GM21367 (cell line): Measurements from ENCODE around the gene SF3B2.

Experiments
- ATAC-seq: cut with Tn5 transposase; IDR thresholded peaks from one replicate; pipeline ENCODE4 v1.9.1; 2021; ENCODE audit not compliant: unreplicated experiment

SF3B2 gene

DNA sequence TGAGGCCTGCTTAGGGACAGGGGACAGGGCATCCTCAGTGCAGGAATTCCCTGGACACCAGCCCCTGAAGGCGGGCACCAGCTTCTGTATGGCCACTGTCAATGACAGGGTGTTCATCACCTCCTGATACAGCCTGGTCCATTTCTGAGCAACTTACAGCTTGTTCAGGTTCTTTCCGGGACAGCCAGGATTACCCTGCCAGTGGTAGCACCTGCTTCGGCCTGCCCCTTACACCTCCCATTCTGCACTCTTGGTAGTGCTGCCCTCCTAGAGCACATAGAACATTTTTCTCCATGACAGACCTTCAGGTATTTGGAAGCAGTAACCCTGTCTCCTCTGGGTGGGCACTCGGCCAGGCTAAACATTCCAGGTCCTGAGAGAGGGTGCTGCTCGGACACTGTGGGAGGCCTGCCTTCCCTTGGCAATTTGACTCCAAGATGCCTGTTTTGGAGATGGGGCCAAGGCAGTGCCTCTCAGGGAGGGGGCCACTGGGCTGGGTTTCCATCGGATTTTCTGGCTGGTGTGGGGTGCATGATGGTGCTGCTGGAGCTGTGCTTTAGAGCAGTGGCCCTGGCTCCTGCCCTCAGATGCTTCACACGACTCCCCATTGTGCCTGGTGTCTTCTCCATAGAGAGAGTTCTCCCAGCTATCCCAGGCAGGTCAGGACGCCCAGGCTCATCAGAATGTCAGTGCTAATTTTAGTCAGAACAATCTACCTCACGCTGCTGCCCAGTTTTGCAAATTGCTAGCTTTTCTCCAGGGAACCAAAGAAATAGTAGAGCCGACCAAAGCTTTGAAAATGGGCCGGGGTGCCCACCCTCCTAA, 4.4 kb upstream of the SF3B2 start:
- ATAC-seq: no peak

DNA sequence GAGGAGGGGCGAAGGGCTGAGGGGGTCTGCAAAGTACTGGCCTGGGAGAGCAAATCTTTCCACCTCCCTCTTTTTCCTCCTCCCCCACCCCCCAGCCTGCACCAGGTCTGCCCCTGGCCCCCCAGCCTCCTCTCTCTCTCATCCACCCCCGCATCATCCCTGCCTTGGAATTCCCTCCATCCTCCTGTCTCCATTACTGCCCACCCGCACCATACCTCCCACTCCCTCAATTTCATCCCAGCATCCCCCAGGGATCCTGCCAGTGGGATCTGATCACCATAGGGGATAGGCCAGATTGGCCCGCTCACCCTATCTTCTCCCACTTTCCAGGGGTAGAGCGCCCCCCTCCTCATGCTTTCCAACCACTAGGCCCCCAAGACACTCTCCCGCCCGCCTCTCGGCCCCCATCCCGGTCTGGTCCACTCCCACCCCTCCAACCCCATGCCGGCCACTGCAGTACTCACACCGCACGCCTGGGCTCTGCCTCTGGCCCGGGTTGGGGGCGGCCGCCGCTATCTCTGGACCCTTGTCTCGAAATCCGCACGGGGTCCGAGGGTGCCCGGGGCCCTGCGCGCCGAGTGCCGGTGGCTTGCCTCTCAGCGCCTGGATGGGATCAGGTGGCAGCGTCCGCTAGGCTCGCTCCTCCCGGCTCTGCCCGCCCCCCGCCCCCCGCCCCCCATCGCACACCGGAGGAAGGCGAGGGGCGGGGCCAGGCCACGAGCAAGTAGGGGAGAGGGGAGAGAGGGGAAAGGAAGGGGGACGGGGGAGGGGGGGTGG, 3.4 kb upstream of the SF3B2 start, which contains the start of gene GAL3ST3:
Gene GAL3ST3, minus strand, starts transcription at position 615 of the 777 bp plus-strand sequence. CDS start 3,746 bp downstream, outside the sequence.
- ATAC-seq: no peak

DNA sequence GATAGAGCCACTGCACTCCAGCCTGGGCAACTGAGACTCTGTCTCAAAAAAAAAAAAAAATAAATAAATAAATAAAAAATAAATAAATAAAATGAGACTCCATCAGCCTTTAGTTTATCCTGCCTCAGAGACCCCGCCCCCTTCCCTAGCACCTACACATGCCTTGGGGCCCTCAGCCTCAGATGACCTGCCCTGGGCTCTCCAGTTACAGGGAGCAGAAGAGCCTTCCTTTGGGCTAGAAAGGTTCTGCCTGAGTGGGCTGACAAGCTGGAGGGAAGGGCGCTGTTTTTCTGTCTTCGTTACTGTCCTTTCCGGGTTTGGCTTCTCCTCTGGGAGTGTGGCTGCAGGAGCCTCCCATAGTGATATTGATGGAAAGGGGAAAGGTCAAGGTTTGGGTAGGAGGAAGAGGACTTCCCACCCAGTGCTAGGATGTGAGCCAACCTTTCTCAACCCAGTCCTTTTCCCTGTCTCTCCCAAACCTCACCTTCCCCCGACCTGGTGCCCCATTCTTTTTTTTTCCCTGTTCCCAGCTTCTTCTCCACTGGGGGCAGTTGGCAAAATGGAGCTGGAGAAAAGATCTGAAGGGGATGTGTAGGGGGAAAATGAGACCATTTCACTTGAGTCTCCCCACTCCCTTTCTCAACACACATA, 1.5 kb upstream of the SF3B2 start:
- no peak for ATAC-seq

DNA sequence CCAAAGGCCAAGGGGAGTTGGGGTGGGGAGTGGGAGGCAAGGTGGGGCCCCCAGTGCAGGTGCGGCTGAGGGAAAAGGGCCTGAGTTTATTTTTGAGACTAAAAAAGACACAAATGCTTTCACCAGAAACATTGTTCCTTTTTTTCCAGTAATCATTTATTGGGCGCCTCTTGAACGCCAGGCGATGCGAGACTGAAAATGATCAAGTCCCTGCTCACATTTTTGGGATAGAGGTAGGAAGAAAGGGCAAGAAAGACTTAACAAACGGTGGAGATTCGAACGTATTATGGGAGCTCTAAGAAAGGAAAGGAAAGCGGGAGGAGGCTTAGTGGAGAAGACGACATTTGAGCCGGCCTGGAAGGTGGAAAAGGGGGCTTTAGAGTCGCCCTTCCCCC, 796 bp upstream of the SF3B2 start:
- no peak for ATAC-seq

DNA sequence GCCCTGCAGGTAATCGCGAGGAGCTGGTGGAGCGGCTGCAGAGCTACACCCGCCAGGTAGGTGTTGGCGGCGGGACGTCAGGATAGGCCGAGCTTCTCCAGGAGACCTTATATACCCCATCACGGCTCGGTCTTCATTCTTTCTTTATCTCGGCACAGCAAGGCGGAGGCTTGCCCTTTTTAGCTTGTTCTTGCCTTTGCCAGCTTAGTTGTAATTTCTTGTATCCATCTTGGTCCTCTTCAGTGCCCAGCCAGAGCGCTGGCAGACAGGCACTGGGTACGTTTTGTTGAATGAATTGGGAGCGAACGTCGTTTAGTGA, 459 bp downstream of the SF3B2 start:
- no peak for ATAC-seq

DNA sequence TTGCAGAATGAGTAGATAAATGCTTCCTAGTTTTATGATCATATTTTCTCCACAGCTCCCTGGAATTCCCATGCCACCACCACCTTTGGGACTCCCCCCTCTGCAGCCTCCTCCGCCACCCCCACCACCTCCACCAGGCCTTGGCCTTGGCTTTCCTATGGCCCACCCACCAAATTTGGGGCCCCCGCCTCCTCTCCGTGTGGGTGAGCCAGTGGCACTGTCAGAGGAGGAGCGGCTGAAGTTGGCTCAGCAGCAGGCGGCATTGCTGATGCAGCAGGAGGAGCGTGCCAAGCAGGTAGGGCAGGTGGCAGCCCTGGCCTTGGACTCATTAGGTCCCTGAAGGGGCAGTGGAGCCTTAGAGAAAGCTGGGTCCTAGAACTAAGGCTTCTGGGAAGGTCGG, 2.9 kb downstream of the SF3B2 start:
- no peak for ATAC-seq

DNA sequence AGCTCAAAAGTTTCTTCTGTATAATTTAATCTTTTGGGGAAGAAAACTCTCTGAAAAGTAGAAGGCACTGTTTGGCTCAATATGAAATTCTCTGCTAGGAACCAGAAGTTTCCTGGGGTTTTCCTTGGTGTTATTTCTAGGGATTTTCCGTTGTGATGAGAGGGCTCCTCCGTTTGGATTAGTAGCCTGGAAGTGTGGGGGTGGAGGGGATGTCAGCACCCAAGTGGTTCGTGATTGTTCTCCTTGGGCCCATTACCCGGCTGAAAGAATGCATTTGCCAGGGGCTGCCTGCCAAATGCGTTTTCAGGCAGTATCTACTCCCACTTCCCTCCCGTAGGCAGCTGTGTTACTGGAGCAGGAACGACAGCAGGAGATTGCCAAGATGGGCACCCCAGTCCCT, 4.3 kb downstream of the SF3B2 start:
- ATAC-seq: no peak

DNA sequence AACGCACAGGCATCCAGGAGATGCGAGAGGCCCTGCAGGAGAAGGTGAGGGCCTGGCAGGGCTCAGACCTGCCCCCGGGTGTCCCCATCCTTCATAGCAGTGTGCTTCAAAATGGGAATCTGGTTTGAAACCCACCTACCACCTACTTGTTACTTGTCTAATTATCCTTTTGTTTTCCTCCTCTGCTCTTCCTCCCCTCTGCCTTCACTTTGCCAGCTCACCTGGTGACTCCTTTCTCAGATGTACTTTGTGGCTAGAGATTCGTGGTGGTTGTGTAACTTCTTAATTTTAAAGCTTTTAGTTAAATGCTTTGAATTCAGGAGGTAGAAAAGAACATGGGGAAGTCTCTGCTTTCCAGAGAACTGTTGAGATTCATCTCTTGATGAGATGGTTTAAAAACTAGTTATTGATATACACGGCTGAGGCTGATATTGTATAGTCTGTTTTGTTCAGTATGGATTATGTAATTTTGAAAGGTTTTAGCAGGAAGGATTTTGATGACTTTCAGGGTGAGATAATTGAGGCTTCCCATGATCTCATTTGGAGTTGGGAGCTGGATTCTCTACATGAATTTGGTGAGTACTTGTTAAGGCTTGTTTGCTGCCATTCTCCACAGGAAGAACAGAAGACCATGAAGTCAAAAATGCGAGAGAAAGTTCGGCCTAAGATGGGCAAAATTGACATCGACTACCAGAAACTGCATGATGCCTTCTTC, 8.0 kb downstream of the SF3B2 start:
- ATAC-seq: no peak

DNA sequence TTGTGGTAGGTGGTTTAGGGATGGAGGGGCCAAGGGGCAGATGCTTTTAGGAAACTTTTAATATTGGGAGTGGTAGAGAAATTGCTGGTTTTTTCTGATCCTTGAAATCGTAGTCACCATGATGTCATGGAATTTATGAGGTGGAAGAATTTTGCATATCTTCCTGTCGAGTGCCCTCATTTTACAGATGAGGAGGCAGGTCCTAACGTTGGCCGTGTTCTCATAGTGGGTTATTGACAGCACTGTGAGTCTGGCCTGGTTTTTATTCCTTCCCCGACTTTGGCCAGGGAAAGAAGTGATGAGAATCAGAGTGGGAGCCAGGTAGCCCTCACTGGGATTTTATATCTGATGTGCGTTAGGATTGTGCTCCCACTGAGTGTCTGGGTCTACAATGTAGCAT, 9.1 kb downstream of the SF3B2 start:
- ATAC-seq: no peak

DNA sequence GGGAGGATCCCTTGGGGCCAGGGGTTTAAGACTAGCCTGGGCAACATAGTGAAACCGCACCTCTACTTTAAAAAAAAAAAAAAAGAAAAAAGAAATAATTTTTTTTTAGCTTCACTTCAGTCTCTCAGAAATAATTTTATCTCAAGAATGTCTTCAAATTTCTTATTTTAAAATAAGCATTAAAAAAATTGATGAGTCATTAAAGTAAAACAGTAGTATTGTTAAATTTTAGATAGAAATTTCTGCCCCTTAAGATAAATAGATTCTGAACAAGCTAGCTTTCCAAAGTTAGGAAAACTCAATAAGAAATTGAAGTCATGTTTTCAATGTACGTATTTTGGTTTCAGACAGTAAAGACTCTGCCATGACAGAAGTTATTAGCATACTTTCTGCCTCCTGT, 10.2 kb downstream of the SF3B2 start:
- ATAC-seq: no peak

DNA sequence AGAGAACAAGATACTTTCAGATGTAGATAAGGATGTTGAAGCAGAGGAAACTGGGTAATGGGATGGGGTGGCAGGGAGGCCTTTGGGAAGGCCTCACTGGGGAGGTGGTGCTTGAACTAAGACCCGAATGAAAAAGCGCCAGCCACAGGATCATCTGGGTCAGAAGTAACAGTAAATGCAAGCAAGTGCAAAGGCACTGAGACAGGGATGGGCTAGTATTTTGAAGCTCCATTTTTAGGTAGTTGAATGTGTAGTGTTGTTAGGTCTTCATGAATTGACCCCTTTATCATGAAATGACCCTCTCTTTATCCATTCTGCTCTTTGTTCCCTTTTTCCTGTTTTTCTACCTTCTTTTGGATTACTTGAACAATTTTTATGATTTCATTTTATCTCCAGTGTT, 11.7 kb downstream of the SF3B2 start:
- no peak for ATAC-seq

DNA sequence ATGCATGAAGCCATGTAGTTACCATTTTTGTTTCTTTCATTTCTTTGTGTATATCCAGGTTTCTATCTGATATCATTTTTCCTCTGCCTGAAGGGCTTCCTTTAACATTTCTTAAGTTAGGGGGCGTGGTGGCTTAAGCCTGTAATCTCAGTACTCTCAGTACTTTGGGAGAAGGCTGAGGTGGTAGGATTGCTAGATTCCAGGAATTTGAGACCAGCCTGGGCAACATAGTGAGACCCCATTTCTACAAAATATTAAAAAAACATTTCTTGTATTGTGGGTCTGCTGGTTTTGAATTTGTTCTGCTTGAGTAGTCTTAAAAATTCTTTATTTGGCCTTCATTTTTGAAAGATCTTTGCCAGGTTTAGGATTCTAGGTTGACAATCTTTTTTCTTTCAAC, 12.4 kb downstream of the SF3B2 start:
- no peak for ATAC-seq

DNA sequence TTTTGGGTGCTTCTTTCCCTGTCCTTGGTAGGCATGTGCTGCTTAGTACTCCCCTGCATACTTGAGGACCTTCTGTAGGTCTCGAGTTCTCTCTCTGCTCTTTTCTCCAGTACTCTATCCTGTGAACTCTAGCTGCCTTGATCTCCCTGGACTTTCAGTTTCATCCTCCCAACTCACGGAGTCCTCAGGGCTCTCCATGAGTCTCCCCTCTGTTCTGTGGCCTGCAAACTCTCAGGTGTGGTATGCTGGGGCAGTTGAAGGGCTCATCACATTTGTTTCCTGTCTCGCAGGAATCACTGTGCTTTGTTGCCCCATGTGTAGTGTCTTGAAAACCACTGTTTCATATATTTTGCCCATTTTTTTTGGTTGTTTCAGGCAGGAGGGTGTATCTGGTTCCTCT, 14.6 kb downstream of the SF3B2 start:
- no peak for ATAC-seq

DNA sequence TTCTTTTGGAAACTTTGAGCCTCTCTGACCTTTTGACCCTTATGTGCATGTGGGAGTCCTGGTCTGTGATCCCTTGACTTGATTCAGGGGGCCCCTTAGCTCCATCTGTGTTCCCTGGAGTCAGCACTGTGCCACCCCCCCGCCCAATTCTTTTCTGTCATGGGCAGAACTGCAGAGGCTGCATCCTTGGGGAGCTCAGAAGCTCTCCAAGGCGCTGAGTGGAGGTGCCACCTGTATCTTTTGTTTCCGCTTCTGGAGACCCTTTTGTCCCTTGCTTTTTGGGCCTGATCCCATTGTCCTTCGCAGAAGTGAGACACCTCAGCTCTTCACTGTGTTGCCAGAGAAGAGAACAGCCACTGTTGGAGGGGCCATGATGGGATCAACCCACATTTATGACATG, 15.5 kb downstream of the SF3B2 start:
- ATAC-seq: no peak

DNA sequence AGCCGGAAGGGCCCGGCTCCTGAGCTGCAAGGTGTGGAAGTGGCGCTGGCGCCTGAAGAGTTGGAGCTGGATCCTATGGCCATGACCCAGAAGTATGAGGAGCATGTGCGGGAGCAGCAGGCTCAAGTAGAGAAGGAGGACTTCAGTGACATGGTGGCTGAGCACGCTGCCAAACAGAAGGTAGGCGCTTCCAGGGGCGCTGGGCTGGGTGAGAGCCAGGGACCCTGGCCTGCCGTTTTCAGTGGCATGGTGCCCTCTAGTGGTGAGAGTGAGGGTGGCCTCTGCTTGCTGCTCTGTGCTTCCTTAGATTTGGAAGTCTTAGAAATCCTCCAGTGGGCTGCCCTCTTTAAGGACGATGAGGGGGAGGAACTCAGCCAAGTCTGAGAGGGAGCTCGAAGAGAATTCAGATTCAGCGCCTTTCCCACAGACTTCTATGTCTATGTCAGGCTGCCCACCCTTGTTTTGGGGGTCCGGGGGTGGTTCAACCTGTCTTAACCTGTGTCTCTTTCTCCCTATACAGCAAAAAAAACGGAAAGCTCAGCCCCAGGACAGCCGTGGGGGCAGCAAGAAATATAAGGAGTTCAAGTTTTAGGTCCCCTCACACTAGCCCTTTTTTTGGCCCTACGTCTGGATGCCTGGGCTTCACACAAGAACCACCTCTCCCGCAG, 16.1 kb downstream of the SF3B2 start:
- ATAC-seq: no peak

DNA sequence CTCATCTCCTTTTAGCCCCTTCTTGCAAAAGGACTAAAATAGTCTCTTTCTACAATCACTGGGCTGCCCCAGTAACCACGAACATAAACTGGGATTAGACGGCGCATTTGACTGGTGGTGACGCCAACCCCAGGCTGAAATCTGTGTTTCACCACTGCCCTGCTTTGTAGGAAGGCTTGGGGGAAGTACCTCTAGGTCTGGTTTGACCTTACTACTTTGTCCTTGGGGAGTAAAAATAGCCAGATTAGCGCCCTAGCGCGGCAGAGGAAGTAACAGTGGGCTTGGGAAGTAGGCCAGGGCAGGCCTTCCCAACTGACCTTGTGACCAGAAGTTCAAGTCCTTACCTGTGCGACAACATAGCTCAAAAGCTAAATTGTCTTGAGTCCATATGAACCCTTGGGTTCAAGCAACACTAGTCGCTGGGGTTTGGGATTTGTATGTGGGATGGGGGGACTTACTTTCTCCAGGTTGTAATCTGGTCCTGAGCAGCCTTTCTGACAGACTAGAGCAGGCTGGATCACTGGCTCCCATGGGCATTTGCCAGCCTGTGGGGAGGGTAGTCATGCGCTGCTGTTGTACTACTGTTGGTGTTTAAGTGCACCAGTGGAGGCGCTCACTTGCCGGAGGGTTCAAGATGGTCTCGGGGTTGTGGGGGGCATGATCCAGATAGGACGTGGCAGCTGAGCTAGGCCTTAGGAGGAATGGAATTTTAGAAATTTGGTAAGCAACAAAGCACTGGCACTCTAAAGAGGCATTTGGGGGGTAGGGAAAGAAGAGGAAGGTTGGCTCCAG, 17.0 kb downstream of the SF3B2 start:
- ATAC-seq: no peak

DNA sequence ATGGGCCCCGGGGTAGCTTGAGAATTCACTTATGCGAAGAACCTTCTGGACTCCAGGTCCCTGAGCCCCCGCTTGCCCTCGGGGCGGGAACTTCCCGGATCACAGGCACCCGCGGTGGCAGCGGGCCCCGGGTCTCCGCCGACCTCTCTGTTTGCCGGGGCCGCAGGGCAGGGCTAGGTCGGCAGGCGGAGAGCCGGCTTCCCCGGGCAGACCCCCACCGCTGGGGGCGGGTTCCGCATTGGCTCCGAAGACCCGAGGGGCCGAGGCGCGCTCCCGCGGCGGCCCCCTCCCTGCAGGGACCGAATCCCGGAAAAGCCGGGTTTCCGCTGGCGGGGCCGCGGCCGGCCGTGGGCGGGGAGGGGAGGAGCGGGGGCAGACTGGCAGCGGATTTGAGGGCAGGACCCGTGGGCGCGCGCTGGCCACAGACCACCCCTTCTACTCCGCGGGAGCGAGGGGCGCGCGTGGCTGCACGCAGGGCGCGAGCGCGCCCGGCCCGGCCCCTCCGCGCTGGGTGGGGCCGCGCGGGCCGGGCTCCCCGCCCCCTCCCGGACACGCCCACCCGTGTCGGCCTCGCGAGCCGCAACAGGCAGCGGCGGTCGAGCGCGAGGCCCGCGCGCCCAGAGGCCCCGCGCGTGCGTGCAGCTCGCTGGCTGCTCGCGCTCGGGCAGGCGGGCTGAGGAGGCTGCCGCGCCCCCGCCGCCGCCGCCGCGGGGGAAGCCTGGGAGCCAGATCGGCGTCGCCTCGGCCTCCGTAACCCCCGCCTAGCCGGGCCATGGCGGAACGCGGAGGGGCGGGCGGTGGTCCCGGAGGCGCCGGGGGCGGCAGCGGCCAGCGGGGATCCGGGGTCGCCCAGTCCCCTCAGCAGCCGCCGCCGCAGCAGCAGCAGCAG, 17.8 kb downstream of the SF3B2 start, which contains the start of gene PACS1:
Gene PACS1, plus strand, starts transcription at position 558 of the 889 bp plus-strand sequence. Its CDS starts 215 bp downstream, at position 773.
- ATAC-seq: no peak

DNA sequence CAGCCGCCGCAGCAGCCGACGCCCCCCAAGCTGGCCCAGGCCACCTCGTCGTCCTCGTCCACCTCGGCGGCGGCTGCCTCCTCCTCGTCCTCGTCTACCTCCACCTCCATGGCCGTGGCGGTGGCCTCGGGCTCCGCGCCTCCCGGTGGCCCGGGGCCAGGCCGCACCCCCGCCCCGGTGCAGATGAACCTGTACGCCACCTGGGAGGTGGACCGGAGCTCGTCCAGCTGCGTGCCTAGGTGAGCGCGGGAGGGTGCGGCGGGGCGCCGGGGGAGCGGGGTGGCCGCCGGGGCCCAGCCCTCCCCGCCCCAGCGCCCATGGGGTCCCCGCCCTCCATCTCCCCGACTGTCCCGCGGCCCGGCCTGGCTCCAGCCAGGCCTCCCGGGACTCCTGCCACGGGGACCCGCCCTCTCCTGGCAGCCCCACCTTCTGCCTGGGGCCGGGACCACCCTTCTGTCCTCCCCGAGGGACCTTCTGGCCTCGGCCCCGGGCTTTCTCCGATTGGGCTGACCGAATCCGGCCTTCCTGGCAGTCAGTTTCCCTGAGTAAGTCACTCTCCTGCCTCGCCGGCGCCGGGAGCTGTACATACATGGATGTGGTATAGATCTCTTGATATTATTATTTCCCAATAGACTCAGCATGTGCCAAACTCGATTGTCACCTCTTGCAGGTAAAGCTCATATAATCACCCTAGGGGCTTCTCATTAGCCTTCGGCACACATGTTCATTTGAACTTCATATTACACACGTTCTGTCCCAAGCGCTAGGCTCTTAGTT, 18.6 kb downstream of the SF3B2 start:
- ATAC-seq: no peak
